ENCODE measurements around the gene PPP2R5A.

- no peak for TF ChIP-seq CENPT (CRISPR knock-in tag; IDR thresholded peaks at IDR 0.05; ENCODE audit: low read depth)
- no peak for TF ChIP-seq ZBTB20 (CRISPR knock-in tag; IDR thresholded peaks at IDR 0.05; ENCODE audit: borderline replicate concordance, low read depth)
- TF ChIP-seq PATZ1 (CRISPR knock-in tag; IDR thresholded peaks at IDR 0.05), result no peak
- TF ChIP-seq TFDP2 (CRISPR knock-in tag; IDR thresholded peaks at IDR 0.05), result no peak
- TF ChIP-seq ZFAT (CRISPR knock-in tag; conservative IDR thresholded peaks at IDR 0.05), result no peak
- no peak for TF ChIP-seq POLR2AphosphoS2 (IDR thresholded peaks at IDR 0.05; ENCODE audit: low read depth, low read length)
- no peak for TF ChIP-seq IKZF4 (CRISPR knock-in tag; IDR thresholded peaks at IDR 0.05; ENCODE audit: borderline replicate concordance, low read depth, not compliant biosample characterization)
- no peak for TF ChIP-seq CTCF (CRISPR knock-in tag; IDR thresholded peaks at IDR 0.05)
Measured at GRCh38 chr1:212270564-212270963, 14.6 kb upstream of the PPP2R5A start.

Measured in HepG2 (cell line).